ENCODE measurements around the gene YBX3. TPM values are rescaled to one million over a fixed set of nuclear protein-coding genes. Genes with fewer than 3 reads are reported as not detected.

YBX3 gene
- total and polyA plus RNA-seq, 5 donors from 2014 or later: 2.3 to 12.2 (median 3.5) TPM

DNA sequence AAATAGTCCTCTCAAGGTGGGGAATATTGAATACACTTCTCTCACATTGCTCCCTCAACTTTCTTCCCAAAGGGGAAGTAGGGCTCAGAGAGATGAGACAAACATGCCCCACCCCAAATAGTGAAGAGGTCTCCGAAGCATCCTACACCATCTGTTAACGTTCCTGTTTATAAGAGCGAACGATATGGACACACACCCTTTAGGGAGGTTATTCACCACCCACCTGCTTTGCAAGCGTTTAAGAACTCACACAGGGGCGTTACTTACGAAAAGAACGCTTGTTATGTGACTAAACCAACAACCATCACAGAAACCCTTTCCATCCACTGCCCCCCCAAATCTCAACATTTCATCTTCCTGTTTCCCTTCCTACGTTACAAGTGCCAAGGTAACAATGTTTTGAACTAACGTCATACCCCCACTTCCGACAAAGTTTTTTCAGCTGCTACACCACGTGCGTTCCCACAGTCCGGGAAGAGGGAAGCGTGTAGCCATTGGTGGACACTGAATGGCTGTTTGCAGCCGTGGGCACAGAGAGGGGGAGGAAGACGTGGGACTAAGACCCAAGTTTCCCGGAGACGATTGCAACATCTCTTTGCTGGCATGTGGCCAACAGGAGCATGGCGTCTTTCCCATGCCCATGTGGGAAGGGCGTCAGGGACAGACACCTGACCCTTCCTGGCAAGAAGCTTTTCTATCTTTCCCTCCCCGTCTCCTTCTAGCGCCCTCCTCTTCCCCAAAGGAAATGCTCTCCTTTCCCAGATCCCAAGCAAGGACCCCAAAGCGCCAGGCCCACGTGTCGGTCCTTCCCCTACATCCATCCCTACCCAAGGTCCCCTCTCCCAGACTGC lies 1.2 kb downstream of the YBX3 start:
- DNase-seq (peak in 2 of 3 donors; percentile 52 to 60), ATAC-seq (ENCODE audit: low read depth in 2 of 2) (peak; percentile 34 to 48)
- H3K9me3 ChIP-seq (ENCODE audit: control insufficient read depth in 2 of 2, low read length in 2 of 2): no peaks in the 10 kb centered on the region
- no peaks in the 10 kb centered on the region for H3K36me3 ChIP-seq (ENCODE audit: control insufficient read depth, insufficient read depth, low read length)
- peak overlapping the region; percentile 52 for H3K4me3 ChIP-seq (ENCODE audit: low read depth, low read length)
- no peak overlapping the region for H3K27ac ChIP-seq (ENCODE audit: insufficient read depth, low read length, poor library complexity, severe bottlenecking)
- Mint-ChIP-seq H3K9me3 (peaks cover 0 to 1% (median 0%) of the 10 kb centered on the region in 7 donors), H3K4me3 (peak overlapping the region; percentile 83 to 88 (median 85)), H3K27ac (peak overlapping the region; percentile 26 to 90 (median 87)), H3K4me1 (peaks cover 0 to 17% (median 10%) of the 10 kb centered on the region in 4 donors), H3K27me3 (peaks cover 79% of the 10 kb centered on the region), H3K36me3 (no peaks in the 10 kb centered on the region)
- H3K27me3 ChIP-seq (ENCODE audit: control insufficient read depth, insufficient read depth, low read length): peaks cover 56% of the 10 kb centered on the region
- H3K4me1 ChIP-seq (ENCODE audit: control insufficient read depth, insufficient read depth, low read length, poor library complexity, severe bottlenecking): peaks cover 10% of the 10 kb centered on the region

DNA sequence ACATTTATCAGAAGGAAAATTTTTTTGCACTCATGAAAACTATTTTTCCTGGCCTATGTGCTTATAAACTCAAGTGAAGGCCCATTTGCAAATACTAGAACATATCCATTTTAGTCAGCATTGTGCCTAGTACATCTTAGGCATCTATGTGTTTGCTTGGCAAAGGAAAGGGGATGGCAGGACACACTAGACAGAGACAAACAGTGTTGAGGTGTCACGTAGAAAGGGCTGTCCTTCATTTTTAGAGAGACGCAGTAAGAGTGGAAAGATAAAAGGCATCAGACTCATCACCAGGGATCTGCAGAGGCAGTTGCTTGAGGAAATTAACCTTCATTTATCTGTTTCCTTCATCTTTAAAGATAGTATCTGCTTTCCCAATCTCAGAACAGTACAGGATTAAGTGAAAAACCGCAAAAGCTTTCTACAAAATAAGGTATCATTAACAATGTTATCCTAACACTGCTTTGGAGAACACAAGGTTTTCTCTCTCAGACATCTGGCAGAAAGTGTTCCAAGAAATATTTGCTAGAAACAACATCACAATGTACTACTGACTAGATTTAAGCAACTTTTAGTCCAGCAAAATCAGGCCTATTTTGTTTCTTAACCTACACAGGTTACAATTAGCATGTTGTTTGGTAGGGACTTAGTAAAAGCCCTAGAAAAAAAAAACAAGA lies 2.0 kb downstream of the YBX3 start:
- Mint-ChIP-seq H3K27me3 (peaks cover 78% of the 10 kb centered on the region), H3K9me3 (peaks cover 0 to 1% (median 0%) of the 10 kb centered on the region in 7 donors), H3K4me1 (peaks cover 0 to 17% (median 10%) of the 10 kb centered on the region in 4 donors), H3K36me3 (no peaks in the 10 kb centered on the region), H3K27ac (peak overlapping the region in 2 of 3 donors; percentile 10 to 26), H3K4me3 (peak overlapping the region in 2 of 4 donors; percentile 3 to 6)
- H3K27me3 ChIP-seq (ENCODE audit: control insufficient read depth, insufficient read depth, low read length): peaks cover 51% of the 10 kb centered on the region
- no peaks in the 10 kb centered on the region for H3K9me3 ChIP-seq (ENCODE audit: control insufficient read depth in 2 of 2, low read length in 2 of 2)
- H3K27ac ChIP-seq (ENCODE audit: insufficient read depth, low read length, poor library complexity, severe bottlenecking): no peak overlapping the region
- H3K4me3 ChIP-seq (ENCODE audit: low read depth, low read length): peak overlapping the region; percentile 52
- peak in 1 of 3 donors; percentile 1 for DNase-seq
- peaks cover 10% of the 10 kb centered on the region for H3K4me1 ChIP-seq (ENCODE audit: control insufficient read depth, insufficient read depth, low read length, poor library complexity, severe bottlenecking)
- H3K36me3 ChIP-seq (ENCODE audit: control insufficient read depth, insufficient read depth, low read length): no peaks in the 10 kb centered on the region
- no peak for ATAC-seq (ENCODE audit: low read depth in 2 of 2)

DNA sequence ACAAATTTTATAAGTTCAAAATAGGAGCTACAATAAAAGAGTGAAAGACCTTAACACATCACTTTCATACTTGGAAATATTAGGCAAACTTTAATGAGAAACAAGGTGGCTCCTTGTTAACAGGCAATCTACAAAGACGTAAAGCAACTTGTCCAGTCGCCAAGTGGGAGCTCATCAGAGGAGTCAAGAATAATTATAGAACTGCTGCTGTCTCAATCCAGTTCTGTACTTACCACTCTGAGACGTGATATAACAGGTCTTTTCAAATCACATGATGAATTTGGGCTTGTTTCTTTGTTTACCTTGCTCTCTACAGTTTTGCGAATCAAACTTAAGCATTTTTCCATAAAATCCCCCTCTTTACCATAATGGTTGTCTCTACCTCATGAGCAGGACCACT lies 3.6 kb downstream of the YBX3 start:
- peaks cover 0 to 1% (median 0%) of the 10 kb centered on the region in 7 donors for H3K9me3 Mint-ChIP-seq
- Histone ChIP-seq H3K27me3 (ENCODE audit: control insufficient read depth, insufficient read depth, low read length) (peaks cover 37% of the 10 kb centered on the region), H3K4me1 (ENCODE audit: control insufficient read depth, insufficient read depth, low read length, poor library complexity, severe bottlenecking) (peaks cover 10% of the 10 kb centered on the region), H3K4me3 (ENCODE audit: low read depth, low read length) (no peak overlapping the region), H3K36me3 (ENCODE audit: control insufficient read depth, insufficient read depth, low read length) (no peaks in the 10 kb centered on the region), H3K27ac (ENCODE audit: insufficient read depth, low read length, poor library complexity, severe bottlenecking) (no peak overlapping the region), H3K9me3 (ENCODE audit: control insufficient read depth in 2 of 2, low read length in 2 of 2) (no peaks in the 10 kb centered on the region)
- no peak overlapping the region for H3K4me3 Mint-ChIP-seq
- peaks cover 0 to 24% (median 17%) of the 10 kb centered on the region in 4 donors for H3K4me1 Mint-ChIP-seq
- no peak overlapping the region for H3K27ac Mint-ChIP-seq
- ATAC-seq (ENCODE audit: low read depth in 2 of 2) (no peak), DNase-seq (no peak)
- peaks cover 70% of the 10 kb centered on the region for H3K27me3 Mint-ChIP-seq
- H3K36me3 Mint-ChIP-seq: no peaks in the 10 kb centered on the region

DNA sequence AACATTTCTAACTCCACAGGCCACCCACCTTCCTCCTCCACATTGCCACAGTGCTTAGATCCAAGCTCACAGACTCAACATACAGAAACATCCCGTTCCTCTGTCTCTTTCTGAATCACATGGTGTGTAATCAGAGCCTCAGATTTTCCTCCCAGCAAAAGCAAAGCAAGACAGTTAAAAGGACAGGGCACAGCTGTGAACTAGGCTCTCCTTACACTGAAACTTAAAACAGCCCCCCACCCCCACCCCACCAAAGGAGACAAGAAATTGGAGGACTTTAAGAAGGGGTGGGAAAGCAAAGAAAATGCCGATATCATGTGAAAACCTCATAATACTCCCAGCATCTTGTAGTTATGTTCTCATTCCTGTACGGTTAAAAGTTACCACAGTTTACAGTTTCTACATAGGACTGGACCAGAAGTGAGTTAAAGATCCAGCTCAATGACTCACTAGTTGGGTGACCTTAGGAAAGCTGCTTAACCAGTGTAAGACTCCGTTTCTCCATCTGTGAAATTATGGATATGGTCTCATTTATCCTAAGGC lies 4.8 kb downstream of the YBX3 start:
- H3K27ac Mint-ChIP-seq: no peak overlapping the region

DNA sequence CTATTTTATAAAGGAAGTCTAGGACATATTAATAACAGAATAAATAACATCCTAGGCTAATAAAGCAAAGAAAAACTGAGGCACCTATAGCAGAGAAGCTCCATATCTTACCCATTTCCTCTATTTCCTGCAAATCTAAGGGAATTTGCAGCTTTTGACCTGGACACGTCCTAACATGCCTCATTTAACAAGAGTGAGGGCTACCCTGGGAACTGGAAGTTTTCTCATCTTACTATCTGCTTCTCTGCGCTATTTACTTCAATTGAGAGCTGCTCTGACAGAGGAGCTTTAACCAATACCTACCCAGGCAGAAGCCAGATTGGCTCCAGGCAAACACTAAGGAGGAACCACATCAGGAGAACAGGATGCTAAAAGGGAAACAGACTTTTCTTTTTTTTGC lies 5.7 kb downstream of the YBX3 start:
- no peak overlapping the region for H3K4me3 Mint-ChIP-seq
- H3K9me3 Mint-ChIP-seq: peaks cover 0 to 1% (median 0%) of the 10 kb centered on the region in 7 donors
- Histone ChIP-seq H3K27ac (ENCODE audit: insufficient read depth, low read length, poor library complexity, severe bottlenecking) (no peak overlapping the region), H3K4me3 (ENCODE audit: low read depth, low read length) (no peak overlapping the region), H3K4me1 (ENCODE audit: control insufficient read depth, insufficient read depth, low read length, poor library complexity, severe bottlenecking) (peaks cover 7% of the 10 kb centered on the region), H3K9me3 (ENCODE audit: control insufficient read depth in 2 of 2, low read length in 2 of 2) (no peaks in the 10 kb centered on the region), H3K27me3 (ENCODE audit: control insufficient read depth, insufficient read depth, low read length) (peaks cover 29% of the 10 kb centered on the region), H3K36me3 (ENCODE audit: control insufficient read depth, insufficient read depth, low read length) (no peaks in the 10 kb centered on the region)
- no peak for DNase-seq
- no peak overlapping the region for H3K27ac Mint-ChIP-seq
- H3K4me1 Mint-ChIP-seq: peaks cover 0 to 21% (median 14%) of the 10 kb centered on the region in 4 donors
- ATAC-seq (ENCODE audit: low read depth in 2 of 2): no peak
- H3K36me3 Mint-ChIP-seq: no peaks in the 10 kb centered on the region
- H3K27me3 Mint-ChIP-seq: peaks cover 67% of the 10 kb centered on the region

More for the DNA sequence above, 4.8 kb downstream of the YBX3 start:
- Histone ChIP-seq H3K27ac (ENCODE audit: insufficient read depth, low read length, poor library complexity, severe bottlenecking) (no peak overlapping the region), H3K9me3 (ENCODE audit: control insufficient read depth in 2 of 2, low read length in 2 of 2) (no peaks in the 10 kb centered on the region), H3K27me3 (ENCODE audit: control insufficient read depth, insufficient read depth, low read length) (peaks cover 29% of the 10 kb centered on the region), H3K4me3 (ENCODE audit: low read depth, low read length) (no peak overlapping the region), H3K4me1 (ENCODE audit: control insufficient read depth, insufficient read depth, low read length, poor library complexity, severe bottlenecking) (peaks cover 10% of the 10 kb centered on the region), H3K36me3 (ENCODE audit: control insufficient read depth, insufficient read depth, low read length) (no peaks in the 10 kb centered on the region)
- Mint-ChIP-seq H3K36me3 (no peaks in the 10 kb centered on the region), H3K27me3 (peaks cover 68% of the 10 kb centered on the region), H3K4me3 (no peak overlapping the region), H3K9me3 (peaks cover 0 to 1% (median 0%) of the 10 kb centered on the region in 7 donors), H3K4me1 (peaks cover 0 to 21% (median 14%) of the 10 kb centered on the region in 4 donors)
- no peak for DNase-seq
- ATAC-seq (ENCODE audit: low read depth in 2 of 2): no peak

DNA sequence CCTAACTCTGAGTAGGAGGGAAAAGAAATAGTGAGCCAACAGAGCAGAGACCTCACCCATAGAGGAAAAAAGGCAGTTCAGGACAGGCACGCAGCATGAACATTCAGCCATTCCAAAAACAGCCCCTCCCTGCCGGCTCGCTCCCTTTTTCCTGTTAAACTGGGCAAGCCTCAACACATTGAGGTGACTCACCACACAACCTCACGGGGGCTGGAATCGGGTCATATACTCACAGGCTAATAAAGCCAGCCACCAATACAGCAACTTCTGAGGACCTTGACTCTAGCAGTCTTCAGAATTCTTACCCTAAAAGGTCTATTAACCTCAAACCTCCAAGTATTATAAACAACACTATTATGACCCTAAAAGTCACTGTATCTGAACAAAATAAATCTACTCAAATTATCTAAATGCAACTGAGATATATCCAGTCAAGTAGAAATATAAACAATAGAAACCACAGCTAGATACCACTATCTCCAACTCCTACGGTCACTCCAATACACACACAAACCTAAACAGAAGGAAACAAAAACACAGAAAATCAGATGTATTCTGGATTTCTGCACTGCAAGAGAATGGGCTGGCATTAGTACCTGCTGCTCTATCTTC lies 6.3 kb downstream of the YBX3 start:
- Mint-ChIP-seq H3K4me3 (no peak overlapping the region), H3K9me3 (peaks cover 0 to 1% (median 0%) of the 10 kb centered on the region in 7 donors), H3K27ac (no peak overlapping the region), H3K4me1 (peaks cover 0 to 15% (median 10%) of the 10 kb centered on the region in 4 donors), H3K27me3 (peaks cover 61% of the 10 kb centered on the region), H3K36me3 (no peaks in the 10 kb centered on the region)
- Histone ChIP-seq H3K4me1 (ENCODE audit: control insufficient read depth, insufficient read depth, low read length, poor library complexity, severe bottlenecking) (peaks cover 1% of the 10 kb centered on the region), H3K9me3 (ENCODE audit: control insufficient read depth in 2 of 2, low read length in 2 of 2) (no peaks in the 10 kb centered on the region), H3K4me3 (ENCODE audit: low read depth, low read length) (no peak overlapping the region), H3K36me3 (ENCODE audit: control insufficient read depth, insufficient read depth, low read length) (no peaks in the 10 kb centered on the region), H3K27ac (ENCODE audit: insufficient read depth, low read length, poor library complexity, severe bottlenecking) (no peak overlapping the region), H3K27me3 (ENCODE audit: control insufficient read depth, insufficient read depth, low read length) (peaks cover 24% of the 10 kb centered on the region)
- DNase-seq (no peak), ATAC-seq (ENCODE audit: low read depth in 2 of 2) (no peak)

DNA sequence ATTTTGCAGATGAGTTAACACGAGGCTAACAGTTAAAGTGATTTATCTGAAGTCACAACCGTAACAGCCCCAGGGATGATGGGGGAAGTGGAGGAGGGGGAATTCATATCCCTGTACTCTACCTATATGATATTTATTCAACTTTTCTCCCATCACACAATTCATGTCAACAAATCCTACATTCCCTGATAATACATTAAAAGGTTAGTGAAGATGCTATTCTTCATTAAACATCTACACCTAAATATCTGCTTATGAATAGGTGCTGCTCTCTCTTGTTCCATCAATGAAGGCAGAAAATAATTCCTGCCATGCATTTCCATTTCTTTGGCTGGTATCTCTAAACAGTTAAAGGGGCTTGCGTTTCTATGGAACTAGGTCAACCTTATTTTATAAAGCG lies 6.8 kb downstream of the YBX3 start:
- H3K36me3 ChIP-seq (ENCODE audit: control insufficient read depth, insufficient read depth, low read length): no peaks in the 10 kb centered on the region
- H3K4me3 ChIP-seq (ENCODE audit: low read depth, low read length): no peak overlapping the region
- ATAC-seq (ENCODE audit: low read depth in 2 of 2) (no peak), DNase-seq (no peak)
- Mint-ChIP-seq H3K9me3 (peaks cover 0 to 1% (median 0%) of the 10 kb centered on the region in 7 donors), H3K4me1 (peaks cover 0 to 13% (median 7%) of the 10 kb centered on the region in 4 donors), H3K4me3 (no peak overlapping the region), H3K36me3 (no peaks in the 10 kb centered on the region), H3K27ac (no peak overlapping the region), H3K27me3 (peaks cover 56% of the 10 kb centered on the region)
- no peaks in the 10 kb centered on the region for H3K4me1 ChIP-seq (ENCODE audit: control insufficient read depth, insufficient read depth, low read length, poor library complexity, severe bottlenecking)
- no peak overlapping the region for H3K27ac ChIP-seq (ENCODE audit: insufficient read depth, low read length, poor library complexity, severe bottlenecking)
- peaks cover 20% of the 10 kb centered on the region for H3K27me3 ChIP-seq (ENCODE audit: control insufficient read depth, insufficient read depth, low read length)
- no peaks in the 10 kb centered on the region for H3K9me3 ChIP-seq (ENCODE audit: control insufficient read depth in 2 of 2, low read length in 2 of 2)

All from CD4-positive, CD25-positive, alpha-beta regulatory T cell (primary cell).